Stimulated activated CD4-positive, alpha-beta T cell treated with anti-CD3 and anti-CD28 coated beads, Interleukin-1b, Interleukin-23, amount 100 ng/mL, for 4 hours (primary cell): ENCODE data around the gene DFFB.
A peak's percentile ranks its signal among the peaks of the same experiment; 100 is the strongest.
"Not testable (repeated sequence)": the region's sequence is repeated elsewhere in the genome, so short reads cannot be mapped to it uniquely, and the experiment has no call there.

ENCODE experiments used
- DNase-seq, 2 donors: peaks; one replicate each; pipeline ENCODE4 v3.0.0-alpha.2; 2020; ENCODE audit warnings: low read depth in 2 of 2

The DFFB gene

GRCh38 chr1:3856923-3857790 lies at the start of gene DFFB, which contains the start of gene CEP104:
DFFB (plus strand) TSS chr1:3857476; CDS start chr1:3857604, 128 bp downstream.
CEP104 (minus strand) TSS chr1:3857211; CDS start chr1:3852407, 4,804 bp downstream.
- DNase-seq = peak; percentile 92 to 96

- no peak for DNase-seq
Measured at GRCh38 chr1:3807769-3808168, 49.5 kb upstream of the DFFB start.

GRCh38 chr1:3809680-3810079 lies 47.6 kb upstream of the DFFB start:
- no peak for DNase-seq

- DNase-seq = not testable (repeated sequence)
Measured at GRCh38 chr1:3810149-3810761, 47.0 kb upstream of the DFFB start.

- no peak for DNase-seq
Measured at GRCh38 chr1:3811595-3811911, 45.7 kb upstream of the DFFB start.

- no peak for DNase-seq
Measured at GRCh38 chr1:3814065-3814464, 43.2 kb upstream of the DFFB start.

- DNase-seq = no peak
Measured at GRCh38 chr1:3814771-3815561, 42.3 kb upstream of the DFFB start.

- DNase-seq = no peak
Measured at GRCh38 chr1:3816331-3817137, 40.7 kb upstream of the DFFB start.

GRCh38 chr1:3817138-3817740 lies 40.0 kb upstream of the DFFB start:
- DNase-seq = no peak

GRCh38 chr1:3817821-3818597 lies 39.3 kb upstream of the DFFB start:
- DNase-seq = no peak

- no peak for DNase-seq
Measured at GRCh38 chr1:3819771-3820200, 37.5 kb upstream of the DFFB start.

- no peak for DNase-seq
Measured at GRCh38 chr1:3820316-3820715, 37.0 kb upstream of the DFFB start.

- no peak for DNase-seq
Measured at GRCh38 chr1:3821004-3821403, 36.3 kb upstream of the DFFB start.

GRCh38 chr1:3821447-3821846 lies 35.8 kb upstream of the DFFB start:
- DNase-seq = no peak

GRCh38 chr1:3821908-3822307 lies 35.4 kb upstream of the DFFB start:
- DNase-seq = no peak

GRCh38 chr1:3822421-3822820 lies 34.9 kb upstream of the DFFB start:
- no peak for DNase-seq

GRCh38 chr1:3824650-3825049 lies 32.6 kb upstream of the DFFB start:
- DNase-seq = no peak

GRCh38 chr1:3825356-3825755 lies 31.9 kb upstream of the DFFB start:
- no peak for DNase-seq

GRCh38 chr1:3827813-3828307 lies 29.4 kb upstream of the DFFB start:
- DNase-seq = no peak

- no peak for DNase-seq
Measured at GRCh38 chr1:3828391-3828790, 28.9 kb upstream of the DFFB start.
